Ishikawa (cell line): ENCODE measurements around the gene MAML2.

ENCODE experiments used
- CEBPB ChIP-seq: IDR thresholded peaks from 2 replicates; pipeline ENCODE4 v1.6.1; 2012
- EP300 ChIP-seq: IDR thresholded peaks from 2 replicates; pipeline ENCODE4 v1.6.1; 2012; ENCODE audit warnings: borderline replicate concordance
- RAD21 ChIP-seq: IDR thresholded peaks from 2 replicates; pipeline ENCODE4 v1.6.1; 2012; ENCODE audit warnings: low read depth
- TAF1 ChIP-seq: IDR thresholded peaks from 2 replicates; pipeline ENCODE4 v1.6.1; 2012; ENCODE audit warnings: low read depth, mild to moderate bottlenecking
- TEAD4 ChIP-seq: IDR thresholded peaks from 2 replicates; pipeline ENCODE4 v1.6.1; 2012
- YY1 ChIP-seq: IDR thresholded peaks from 2 replicates; pipeline ENCODE4 v1.6.1; 2012; ENCODE audit warnings: low read depth
- ZBTB7A ChIP-seq: IDR thresholded peaks from 2 replicates; pipeline ENCODE4 v1.6.1; 2012; ENCODE audit warnings: low read depth
- TF ChIP-seq, protein P1 (sequence below): IDR thresholded peaks from 2 replicates; pipeline ENCODE4 v1.6.1; 2012; ENCODE audit warnings: low read depth, mild to moderate bottlenecking

DNA sequence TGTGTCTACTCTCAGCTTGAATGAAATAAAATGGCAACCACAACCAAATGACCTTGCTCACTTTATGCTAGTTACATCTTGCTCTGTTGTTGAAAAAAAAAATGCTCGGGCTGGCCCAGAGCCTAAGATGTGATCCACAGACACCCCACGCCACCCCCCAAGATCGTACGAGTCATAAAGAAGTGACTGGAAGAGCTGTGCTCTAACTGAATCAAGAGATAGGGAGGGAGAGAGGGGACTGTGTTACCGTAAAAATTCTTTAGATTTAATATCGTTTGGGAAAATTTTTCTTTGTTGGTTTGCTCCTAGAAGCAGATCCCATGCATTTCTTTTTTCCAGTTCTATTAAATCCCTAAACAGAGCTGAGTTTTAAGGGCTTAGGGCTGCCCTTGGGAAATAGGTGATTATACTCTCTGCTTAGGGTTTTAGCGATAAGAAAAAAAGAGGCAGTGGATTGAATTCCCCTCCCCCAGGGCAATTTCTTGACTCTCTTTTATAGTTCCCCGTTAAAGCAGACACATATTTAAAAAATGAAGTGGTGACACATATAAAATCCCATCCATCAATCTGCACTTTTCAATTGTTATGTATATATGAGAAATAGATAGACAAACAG lies 14.5 kb downstream of the MAML2 start:
- no peak for TF ChIP-seq ZBTB7A
- TF ChIP-seq TEAD4, result no peak
- TF ChIP-seq YY1, result no peak
- TF ChIP-seq EP300, result no peak
- TF ChIP-seq CEBPB, result no peak
- no peak for TF ChIP-seq TAF1
- TF ChIP-seq, protein P1, sequence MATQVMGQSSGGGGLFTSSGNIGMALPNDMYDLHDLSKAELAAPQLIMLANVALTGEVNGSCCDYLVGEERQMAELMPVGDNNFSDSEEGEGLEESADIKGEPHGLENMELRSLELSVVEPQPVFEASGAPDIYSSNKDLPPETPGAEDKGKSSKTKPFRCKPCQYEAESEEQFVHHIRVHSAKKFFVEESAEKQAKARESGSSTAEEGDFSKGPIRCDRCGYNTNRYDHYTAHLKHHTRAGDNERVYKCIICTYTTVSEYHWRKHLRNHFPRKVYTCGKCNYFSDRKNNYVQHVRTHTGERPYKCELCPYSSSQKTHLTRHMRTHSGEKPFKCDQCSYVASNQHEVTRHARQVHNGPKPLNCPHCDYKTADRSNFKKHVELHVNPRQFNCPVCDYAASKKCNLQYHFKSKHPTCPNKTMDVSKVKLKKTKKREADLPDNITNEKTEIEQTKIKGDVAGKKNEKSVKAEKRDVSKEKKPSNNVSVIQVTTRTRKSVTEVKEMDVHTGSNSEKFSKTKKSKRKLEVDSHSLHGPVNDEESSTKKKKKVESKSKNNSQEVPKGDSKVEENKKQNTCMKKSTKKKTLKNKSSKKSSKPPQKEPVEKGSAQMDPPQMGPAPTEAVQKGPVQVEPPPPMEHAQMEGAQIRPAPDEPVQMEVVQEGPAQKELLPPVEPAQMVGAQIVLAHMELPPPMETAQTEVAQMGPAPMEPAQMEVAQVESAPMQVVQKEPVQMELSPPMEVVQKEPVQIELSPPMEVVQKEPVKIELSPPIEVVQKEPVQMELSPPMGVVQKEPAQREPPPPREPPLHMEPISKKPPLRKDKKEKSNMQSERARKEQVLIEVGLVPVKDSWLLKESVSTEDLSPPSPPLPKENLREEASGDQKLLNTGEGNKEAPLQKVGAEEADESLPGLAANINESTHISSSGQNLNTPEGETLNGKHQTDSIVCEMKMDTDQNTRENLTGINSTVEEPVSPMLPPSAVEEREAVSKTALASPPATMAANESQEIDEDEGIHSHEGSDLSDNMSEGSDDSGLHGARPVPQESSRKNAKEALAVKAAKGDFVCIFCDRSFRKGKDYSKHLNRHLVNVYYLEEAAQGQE, result no peak
- TF ChIP-seq RAD21, result no peak
